Measurements from ENCODE around the gene SCN11A. TPM values are rescaled to one million over a fixed set of nuclear protein-coding genes. Genes with fewer than 3 reads are reported as not detected.

SCN11A gene
- total RNA-seq, 1 experiment from 2014 or later = 0.13 TPM

DNA sequence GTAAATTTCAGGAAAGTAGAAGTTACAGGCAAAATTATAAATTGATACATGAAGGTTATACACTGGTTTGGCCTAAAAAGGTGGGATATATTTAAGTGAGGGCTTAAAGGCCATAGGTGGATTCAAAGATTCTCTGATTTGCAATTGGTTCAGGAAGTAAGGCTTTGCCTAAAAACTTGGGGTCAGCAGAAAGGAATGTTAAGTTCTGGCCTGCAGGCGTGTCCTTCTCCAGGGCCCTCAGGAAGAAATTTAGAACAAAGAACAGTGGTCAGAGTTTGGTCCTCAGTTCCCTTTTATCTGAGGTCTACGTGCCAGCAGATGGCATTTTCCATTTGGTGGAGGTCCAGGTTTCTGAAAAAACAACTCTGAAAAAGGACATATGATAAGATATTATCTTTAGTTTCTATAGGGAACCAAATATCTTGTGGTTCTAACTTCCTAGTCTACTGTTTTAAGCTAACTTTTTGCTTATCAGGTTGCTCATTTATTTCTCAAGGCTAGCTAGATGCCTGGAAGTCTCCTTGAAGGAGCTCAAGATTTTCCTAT is 40.5 kb downstream of the SCN11A start (continued):
- TF ChIP-seq, protein P1, sequence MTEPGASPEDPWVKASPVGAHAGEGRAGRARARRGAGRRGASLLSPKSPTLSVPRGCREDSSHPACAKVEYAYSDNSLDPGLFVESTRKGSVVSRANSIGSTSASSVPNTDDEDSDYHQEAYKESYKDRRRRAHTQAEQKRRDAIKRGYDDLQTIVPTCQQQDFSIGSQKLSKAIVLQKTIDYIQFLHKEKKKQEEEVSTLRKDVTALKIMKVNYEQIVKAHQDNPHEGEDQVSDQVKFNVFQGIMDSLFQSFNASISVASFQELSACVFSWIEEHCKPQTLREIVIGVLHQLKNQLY (CRISPR knock-in tag; IDR thresholded peaks at IDR 0.05) = no peak
- no peak for TF ChIP-seq MXD4 (CRISPR knock-in tag; IDR thresholded peaks at IDR 0.05; ENCODE audit: borderline replicate concordance)
- TF ChIP-seq KAT7 (CRISPR knock-in tag; IDR thresholded peaks at IDR 0.05; ENCODE audit: borderline replicate concordance) = no peak
- no peak for TF ChIP-seq ZNF423 (CRISPR knock-in tag; IDR thresholded peaks at IDR 0.05)
- TF ChIP-seq, protein P2, sequence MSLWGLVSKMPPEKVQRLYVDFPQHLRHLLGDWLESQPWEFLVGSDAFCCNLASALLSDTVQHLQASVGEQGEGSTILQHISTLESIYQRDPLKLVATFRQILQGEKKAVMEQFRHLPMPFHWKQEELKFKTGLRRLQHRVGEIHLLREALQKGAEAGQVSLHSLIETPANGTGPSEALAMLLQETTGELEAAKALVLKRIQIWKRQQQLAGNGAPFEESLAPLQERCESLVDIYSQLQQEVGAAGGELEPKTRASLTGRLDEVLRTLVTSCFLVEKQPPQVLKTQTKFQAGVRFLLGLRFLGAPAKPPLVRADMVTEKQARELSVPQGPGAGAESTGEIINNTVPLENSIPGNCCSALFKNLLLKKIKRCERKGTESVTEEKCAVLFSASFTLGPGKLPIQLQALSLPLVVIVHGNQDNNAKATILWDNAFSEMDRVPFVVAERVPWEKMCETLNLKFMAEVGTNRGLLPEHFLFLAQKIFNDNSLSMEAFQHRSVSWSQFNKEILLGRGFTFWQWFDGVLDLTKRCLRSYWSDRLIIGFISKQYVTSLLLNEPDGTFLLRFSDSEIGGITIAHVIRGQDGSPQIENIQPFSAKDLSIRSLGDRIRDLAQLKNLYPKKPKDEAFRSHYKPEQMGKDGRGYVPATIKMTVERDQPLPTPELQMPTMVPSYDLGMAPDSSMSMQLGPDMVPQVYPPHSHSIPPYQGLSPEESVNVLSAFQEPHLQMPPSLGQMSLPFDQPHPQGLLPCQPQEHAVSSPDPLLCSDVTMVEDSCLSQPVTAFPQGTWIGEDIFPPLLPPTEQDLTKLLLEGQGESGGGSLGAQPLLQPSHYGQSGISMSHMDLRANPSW (CRISPR knock-in tag; conservative IDR thresholded peaks at IDR 0.05; ENCODE audit: low read depth) = no peak
- TF ChIP-seq, protein P3, sequence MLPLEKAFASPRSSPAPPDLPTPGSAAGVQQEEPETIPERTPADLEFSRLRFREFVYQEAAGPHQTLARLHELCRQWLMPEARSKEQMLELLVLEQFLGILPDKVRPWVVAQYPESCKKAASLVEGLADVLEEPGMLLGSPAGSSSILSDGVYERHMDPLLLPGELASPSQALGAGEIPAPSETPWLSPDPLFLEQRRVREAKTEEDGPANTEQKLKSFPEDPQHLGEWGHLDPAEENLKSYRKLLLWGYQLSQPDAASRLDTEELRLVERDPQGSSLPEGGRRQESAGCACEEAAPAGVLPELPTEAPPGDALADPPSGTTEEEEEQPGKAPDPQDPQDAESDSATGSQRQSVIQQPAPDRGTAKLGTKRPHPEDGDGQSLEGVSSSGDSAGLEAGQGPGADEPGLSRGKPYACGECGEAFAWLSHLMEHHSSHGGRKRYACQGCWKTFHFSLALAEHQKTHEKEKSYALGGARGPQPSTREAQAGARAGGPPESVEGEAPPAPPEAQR (CRISPR knock-in tag; IDR thresholded peaks at IDR 0.05) = no peak
- TF ChIP-seq, protein P4, sequence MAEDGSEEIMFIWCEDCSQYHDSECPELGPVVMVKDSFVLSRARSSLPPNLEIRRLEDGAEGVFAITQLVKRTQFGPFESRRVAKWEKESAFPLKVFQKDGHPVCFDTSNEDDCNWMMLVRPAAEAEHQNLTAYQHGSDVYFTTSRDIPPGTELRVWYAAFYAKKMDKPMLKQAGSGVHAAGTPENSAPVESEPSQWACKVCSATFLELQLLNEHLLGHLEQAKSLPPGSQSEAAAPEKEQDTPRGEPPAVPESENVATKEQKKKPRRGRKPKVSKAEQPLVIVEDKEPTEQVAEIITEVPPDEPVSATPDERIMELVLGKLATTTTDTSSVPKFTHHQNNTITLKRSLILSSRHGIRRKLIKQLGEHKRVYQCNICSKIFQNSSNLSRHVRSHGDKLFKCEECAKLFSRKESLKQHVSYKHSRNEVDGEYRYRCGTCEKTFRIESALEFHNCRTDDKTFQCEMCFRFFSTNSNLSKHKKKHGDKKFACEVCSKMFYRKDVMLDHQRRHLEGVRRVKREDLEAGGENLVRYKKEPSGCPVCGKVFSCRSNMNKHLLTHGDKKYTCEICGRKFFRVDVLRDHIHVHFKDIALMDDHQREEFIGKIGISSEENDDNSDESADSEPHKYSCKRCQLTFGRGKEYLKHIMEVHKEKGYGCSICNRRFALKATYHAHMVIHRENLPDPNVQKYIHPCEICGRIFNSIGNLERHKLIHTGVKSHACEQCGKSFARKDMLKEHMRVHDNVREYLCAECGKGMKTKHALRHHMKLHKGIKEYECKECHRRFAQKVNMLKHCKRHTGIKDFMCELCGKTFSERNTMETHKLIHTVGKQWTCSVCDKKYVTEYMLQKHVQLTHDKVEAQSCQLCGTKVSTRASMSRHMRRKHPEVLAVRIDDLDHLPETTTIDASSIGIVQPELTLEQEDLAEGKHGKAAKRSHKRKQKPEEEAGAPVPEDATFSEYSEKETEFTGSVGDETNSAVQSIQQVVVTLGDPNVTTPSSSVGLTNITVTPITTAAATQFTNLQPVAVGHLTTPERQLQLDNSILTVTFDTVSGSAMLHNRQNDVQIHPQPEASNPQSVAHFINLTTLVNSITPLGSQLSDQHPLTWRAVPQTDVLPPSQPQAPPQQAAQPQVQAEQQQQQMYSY (CRISPR knock-in tag; IDR thresholded peaks at IDR 0.05) = no peak
- TF ChIP-seq, protein P5, sequence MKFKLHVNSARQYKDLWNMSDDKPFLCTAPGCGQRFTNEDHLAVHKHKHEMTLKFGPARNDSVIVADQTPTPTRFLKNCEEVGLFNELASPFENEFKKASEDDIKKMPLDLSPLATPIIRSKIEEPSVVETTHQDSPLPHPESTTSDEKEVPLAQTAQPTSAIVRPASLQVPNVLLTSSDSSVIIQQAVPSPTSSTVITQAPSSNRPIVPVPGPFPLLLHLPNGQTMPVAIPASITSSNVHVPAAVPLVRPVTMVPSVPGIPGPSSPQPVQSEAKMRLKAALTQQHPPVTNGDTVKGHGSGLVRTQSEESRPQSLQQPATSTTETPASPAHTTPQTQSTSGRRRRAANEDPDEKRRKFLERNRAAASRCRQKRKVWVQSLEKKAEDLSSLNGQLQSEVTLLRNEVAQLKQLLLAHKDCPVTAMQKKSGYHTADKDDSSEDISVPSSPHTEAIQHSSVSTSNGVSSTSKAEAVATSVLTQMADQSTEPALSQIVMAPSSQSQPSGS (CRISPR knock-in tag; IDR thresholded peaks at IDR 0.05; ENCODE audit: borderline replicate concordance, low read depth) = no peak
- TF ChIP-seq HMGA2 (CRISPR knock-in tag; IDR thresholded peaks at IDR 0.05) = no peak
- TF ChIP-seq, protein P6, sequence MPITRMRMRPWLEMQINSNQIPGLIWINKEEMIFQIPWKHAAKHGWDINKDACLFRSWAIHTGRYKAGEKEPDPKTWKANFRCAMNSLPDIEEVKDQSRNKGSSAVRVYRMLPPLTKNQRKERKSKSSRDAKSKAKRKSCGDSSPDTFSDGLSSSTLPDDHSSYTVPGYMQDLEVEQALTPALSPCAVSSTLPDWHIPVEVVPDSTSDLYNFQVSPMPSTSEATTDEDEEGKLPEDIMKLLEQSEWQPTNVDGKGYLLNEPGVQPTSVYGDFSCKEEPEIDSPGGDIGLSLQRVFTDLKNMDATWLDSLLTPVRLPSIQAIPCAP (CRISPR knock-in tag; IDR thresholded peaks at IDR 0.05) = no peak

DNA sequence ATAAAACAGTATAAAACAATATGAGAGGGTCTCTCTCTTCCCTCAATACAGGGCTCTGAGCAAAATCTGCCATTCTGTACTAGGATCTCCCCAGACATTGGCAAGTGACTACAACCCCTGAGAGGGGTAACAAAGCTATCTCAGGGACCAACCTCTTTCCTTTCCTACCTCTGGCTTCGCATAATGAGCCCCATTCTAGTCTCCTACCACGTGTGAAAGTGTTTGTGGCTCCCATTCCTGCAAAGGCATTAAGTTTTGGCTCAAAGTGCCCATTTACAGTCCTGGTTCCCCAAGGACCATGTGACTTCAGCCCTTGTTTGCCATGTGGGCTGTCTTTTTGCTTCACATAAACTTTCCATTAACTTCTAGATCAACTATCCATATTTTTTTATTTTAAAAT is 46.4 kb downstream of the SCN11A start:
- peaks cover 5% of the 10 kb centered on the region for H3K4me1 Mint-ChIP-seq
- H3K4me3 Mint-ChIP-seq = no peak overlapping the region
- DNase-seq (ENCODE audit: low spot score) = no peak
- no peak for ATAC-seq
- H3K27ac Mint-ChIP-seq = no peak overlapping the region
- no peaks in the 10 kb centered on the region for H3K36me3 Mint-ChIP-seq
- ChIA-PET POLR2A (no interaction called here), CTCF (interaction anchor here (0.8 to 1.7 kb wide), 4 partner anchors 25 to 350 kb away, joined by 3 to 7 read pairs (median 4); no protein-coding TSS in a partner anchor)
- H3K27me3 Mint-ChIP-seq (ENCODE audit: low read depth) = 0 out of 2 replicates have a peak, but pooled peaks cover 2% of the 10 kb centered on the region
- peaks cover 6% of the 10 kb centered on the region; the same call in 1 of the 2 replicates for H3K9me3 Mint-ChIP-seq
- TF ChIP-seq, protein P7, sequence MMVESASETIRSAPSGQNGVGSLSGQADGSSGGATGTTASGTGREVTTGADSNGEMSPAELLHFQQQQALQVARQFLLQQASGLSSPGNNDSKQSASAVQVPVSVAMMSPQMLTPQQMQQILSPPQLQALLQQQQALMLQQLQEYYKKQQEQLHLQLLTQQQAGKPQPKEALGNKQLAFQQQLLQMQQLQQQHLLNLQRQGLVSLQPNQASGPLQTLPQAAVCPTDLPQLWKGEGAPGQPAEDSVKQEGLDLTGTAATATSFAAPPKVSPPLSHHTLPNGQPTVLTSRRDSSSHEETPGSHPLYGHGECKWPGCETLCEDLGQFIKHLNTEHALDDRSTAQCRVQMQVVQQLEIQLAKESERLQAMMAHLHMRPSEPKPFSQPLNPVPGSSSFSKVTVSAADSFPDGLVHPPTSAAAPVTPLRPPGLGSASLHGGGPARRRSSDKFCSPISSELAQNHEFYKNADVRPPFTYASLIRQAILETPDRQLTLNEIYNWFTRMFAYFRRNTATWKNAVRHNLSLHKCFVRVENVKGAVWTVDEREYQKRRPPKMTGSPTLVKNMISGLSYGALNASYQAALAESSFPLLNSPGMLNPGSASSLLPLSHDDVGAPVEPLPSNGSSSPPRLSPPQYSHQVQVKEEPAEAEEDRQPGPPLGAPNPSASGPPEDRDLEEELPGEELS (CRISPR knock-in tag; IDR thresholded peaks at IDR 0.05) = no peak
- TF ChIP-seq ETV6 (CRISPR knock-in tag; IDR thresholded peaks at IDR 0.05) (no peak), JAZF1 (CRISPR knock-in tag; IDR thresholded peaks at IDR 0.05) (no peak), OVOL2 (CRISPR knock-in tag; IDR thresholded peaks at IDR 0.05; ENCODE audit: borderline replicate concordance) (no peak), NR1H2 (CRISPR knock-in tag; IDR thresholded peaks at IDR 0.05) (no peak), GRHL2 (CRISPR knock-in tag; IDR thresholded peaks at IDR 0.05; ENCODE audit: insufficient replicate concordance, severe bottlenecking) (no peak), ATF1 (CRISPR knock-in tag; IDR thresholded peaks at IDR 0.05) (no peak), ZNF671 (CRISPR knock-in tag; IDR thresholded peaks at IDR 0.05) (no peak)
- TF ChIP-seq, protein P8, sequence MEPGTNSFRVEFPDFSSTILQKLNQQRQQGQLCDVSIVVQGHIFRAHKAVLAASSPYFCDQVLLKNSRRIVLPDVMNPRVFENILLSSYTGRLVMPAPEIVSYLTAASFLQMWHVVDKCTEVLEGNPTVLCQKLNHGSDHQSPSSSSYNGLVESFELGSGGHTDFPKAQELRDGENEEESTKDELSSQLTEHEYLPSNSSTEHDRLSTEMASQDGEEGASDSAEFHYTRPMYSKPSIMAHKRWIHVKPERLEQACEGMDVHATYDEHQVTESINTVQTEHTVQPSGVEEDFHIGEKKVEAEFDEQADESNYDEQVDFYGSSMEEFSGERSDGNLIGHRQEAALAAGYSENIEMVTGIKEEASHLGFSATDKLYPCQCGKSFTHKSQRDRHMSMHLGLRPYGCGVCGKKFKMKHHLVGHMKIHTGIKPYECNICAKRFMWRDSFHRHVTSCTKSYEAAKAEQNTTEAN (CRISPR knock-in tag; IDR thresholded peaks at IDR 0.05) = no peak
- TF ChIP-seq, protein P9, sequence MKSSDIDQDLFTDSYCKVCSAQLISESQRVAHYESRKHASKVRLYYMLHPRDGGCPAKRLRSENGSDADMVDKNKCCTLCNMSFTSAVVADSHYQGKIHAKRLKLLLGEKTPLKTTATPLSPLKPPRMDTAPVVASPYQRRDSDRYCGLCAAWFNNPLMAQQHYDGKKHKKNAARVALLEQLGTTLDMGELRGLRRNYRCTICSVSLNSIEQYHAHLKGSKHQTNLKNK (CRISPR knock-in tag; IDR thresholded peaks at IDR 0.05) = no peak

All from WTC11 (cell line).